HCT116 (cell line): ENCODE results near the gene PAX8. TPM values are rescaled to one million over a fixed set of nuclear protein-coding genes. Genes with fewer than 3 reads are reported as not detected.

Experiments
- ATAC-seq: fragments of 200-7000 bp; cut with Tn5 transposase; 2 replicates; pipeline ENCODE4 v1.9.1; 2020; ENCODE audit warnings: mild to moderate bottlenecking, moderate library complexity
- BruUV-seq: library from RNA; stranded (reverse); fragments of 400-500 nt; replicated peaks from 2 replicates; lab custom pipeline; 2021; lab: Mats Ljungman, UMichigan
- CTCF ChIA-PET: fragments of 300-600 bp; sonication (Branson Sonifier 250); formaldehyde crosslinking; loops from one replicate; lab custom pipeline; 2021; ENCODE audit warnings: antibody characterized with exemption; lab: Charles Lee
- POLR2A ChIA-PET: fragments of 300-600, 350-600 bp; sonication (Branson Sonifier 250); formaldehyde crosslinking; loops from one replicate; lab custom pipeline; 2021; ENCODE audit warnings: antibody characterized with exemption; lab: Charles Lee
- RAD21 ChIA-PET, 2 experiments: fragments of 300-600 bp; sonication (Branson Sonifier 250); formaldehyde crosslinking; loops; one replicate each; lab custom pipeline; 2023; ENCODE audit warnings: low total read pairs in 2 of 2; ENCODE audit not compliant: uncharacterized antibody in 2 of 2, unreplicated experiment in 2 of 2, low non-redundant PET in 1 of 2; lab: Charles Lee
- DNase-seq: peaks from one replicate; pipeline ENCODE4 v3.0.0-alpha.2; 2010; ENCODE audit warnings: low read depth, low spot score
- H2AFZ ChIP-seq: fragments of 200-600 bp; shearing (Covaris generic), sonication (generic); 2 replicates; pipeline ENCODE4 v1.6.1; 2017; ENCODE audit warnings: low read depth, mixed run types, mixed read lengths, antibody characterized with exemption, low read length; ENCODE audit not compliant: poor library complexity, severe bottlenecking
- H3K27ac ChIP-seq: 2 replicates; pipeline ENCODE4 v1.5.1; 2012; ENCODE audit warnings: low read depth, low read length
- H3K27me3 ChIP-seq: fragments of 200-600 bp; sonication (generic); 2 replicates; pipeline ENCODE4 v1.6.1; 2016; ENCODE audit warnings: mixed run types, low read length, mixed read lengths; ENCODE audit not compliant: insufficient read depth
- H3K36me3 ChIP-seq, 2 experiments: fragments of 200-500 bp in 1 of 2; fragments of 200-600 bp in 1 of 2; sonication (Bioruptor generic) in 1 of 2; sonication (generic) in 1 of 2; 2 replicates each; pipeline versions ENCODE4 v1.5.1 to v1.6.1; 2014 to 2016; ENCODE audit warnings: low read length in 2 of 2, inconsistent platforms in 1 of 2, mixed read lengths in 1 of 2, mixed run types in 1 of 2; ENCODE audit not compliant: insufficient read depth in 2 of 2, control insufficient read depth in 1 of 2
- H3K4me1 ChIP-seq, 2 experiments: fragments of 200-600 bp in 1 of 2; sonication (generic) in 1 of 2; 2 replicates each; pipeline versions ENCODE4 v1.5.1 to v1.6.1; 2012 to 2017; ENCODE audit warnings: low read length in 2 of 2, inconsistent platforms in 1 of 2, mild to moderate bottlenecking in 1 of 2, mixed read lengths in 1 of 2, mixed run types in 1 of 2, moderate library complexity in 1 of 2; ENCODE audit not compliant: insufficient read depth in 2 of 2, control insufficient read depth in 1 of 2
- H3K4me2 ChIP-seq: fragments of 200-600 bp; sonication (generic); 2 replicates; pipeline ENCODE4 v1.6.1; 2017; ENCODE audit warnings: mixed run types, low read length, mixed read lengths
- H3K4me3 ChIP-seq, 2 experiments: fragments of 200-600 bp in 1 of 2; sonication (generic) in 1 of 2; replicated peaks in 1 of 2; 2 replicates each; pipeline ENCODE4 v1.5.1; 2011 to 2016; ENCODE audit warnings: low read length in 2 of 2, control low read depth in 1 of 2, low read depth in 1 of 2, mild to moderate bottlenecking in 1 of 2, mixed read lengths in 1 of 2, mixed run types in 1 of 2
- H3K79me2 ChIP-seq: fragments of 200-600 bp; sonication (generic); 2 replicates; pipeline ENCODE4 v1.6.1; 2017; ENCODE audit warnings: mild to moderate bottlenecking, mixed run types, low read length, moderate library complexity, mixed read lengths; ENCODE audit not compliant: insufficient read depth
- H3K9ac ChIP-seq: fragments of 200-600 bp; sonication (generic); 2 replicates; pipeline ENCODE4 v1.6.1; 2016; ENCODE audit warnings: low read length, mixed read lengths
- H3K9me2 ChIP-seq: fragments of 200-600 bp; sonication (generic), shearing (Covaris generic); 2 replicates; pipeline ENCODE4 v1.6.1; 2017; ENCODE audit warnings: mixed run types, mild to moderate bottlenecking, moderate library complexity; ENCODE audit not compliant: insufficient read depth
- H3K9me3 ChIP-seq, 2 experiments: fragments of 200-500 bp in 1 of 2; fragments of 200-600 bp in 1 of 2; sonication (Bioruptor generic) in 1 of 2; sonication (generic) in 1 of 2; 2 replicates each; pipeline ENCODE4 v1.6.1; 2014 to 2017; ENCODE audit warnings: low read length in 2 of 2, mixed read lengths in 2 of 2, inconsistent platforms in 1 of 2, low read depth in 1 of 2, mild to moderate bottlenecking in 1 of 2, mixed run types in 1 of 2, moderate library complexity in 1 of 2; ENCODE audit not compliant: control insufficient read depth in 1 of 2, insufficient read depth in 1 of 2
- H4K20me1 ChIP-seq: fragments of 200-600 bp; sonication (generic), shearing (Covaris generic); 2 replicates; pipeline ENCODE4 v1.6.1; 2017; ENCODE audit warnings: mixed run types, mild to moderate bottlenecking, moderate library complexity; ENCODE audit not compliant: insufficient read depth
- CEBPB ChIP-seq: IDR thresholded peaks from 2 replicates; pipeline ENCODE4 v1.6.1; 2012; ENCODE audit warnings: low read depth
- EGR1 ChIP-seq: IDR thresholded peaks from 2 replicates; pipeline ENCODE4 v1.6.1; 2012; ENCODE audit warnings: low read depth
- POLR2AphosphoS5 ChIP-seq: IDR thresholded peaks from 2 replicates; pipeline ENCODE4 v1.6.1; 2011; ENCODE audit warnings: mild to moderate bottlenecking, low read depth, low read length, moderate library complexity
- intact Hi-C: fragments of 100-400 bp; cut with micrococcal nuclease; formaldehyde crosslinking; loops from 2 replicates; pipeline ENCODE4 v1.10.0; 2022
- total RNA-seq: library from RNA; stranded (reverse); gene quantifications from one replicate; pipeline ENCODE4 v1.2.1, GENCODE V29; 2021; ENCODE audit not compliant: unreplicated experiment
- TF ChIP-seq, protein P1 (sequence below), 3 experiments: fragments of 200-600 bp in 1 of 3; sonication (generic) in 1 of 3; IDR thresholded peaks in 2 of 3; conservative IDR thresholded peaks in 1 of 3; 2 replicates each; pipeline ENCODE4 v1.5.1; 2012 to 2017; ENCODE audit warnings: low read depth in 2 of 3, low read length in 2 of 3, antibody characterized with exemption in 1 of 3, borderline replicate concordance in 1 of 3, control low read depth in 1 of 3, mild to moderate bottlenecking in 1 of 3, mixed read lengths in 1 of 3, mixed run types in 1 of 3, moderate library complexity in 1 of 3; ENCODE audit not compliant: insufficient read depth in 1 of 3
- TF ChIP-seq, protein P2 (sequence below): IDR thresholded peaks from 2 replicates; pipeline ENCODE4 v1.6.1; 2011; ENCODE audit warnings: mild to moderate bottlenecking, low read length, moderate library complexity; ENCODE audit not compliant: insufficient replicate concordance; ENCODE audit errors: extremely low read depth

PAX8 gene
- total RNA-seq, 1 experiment from 2014 or later = 4.4 TPM

DNA sequence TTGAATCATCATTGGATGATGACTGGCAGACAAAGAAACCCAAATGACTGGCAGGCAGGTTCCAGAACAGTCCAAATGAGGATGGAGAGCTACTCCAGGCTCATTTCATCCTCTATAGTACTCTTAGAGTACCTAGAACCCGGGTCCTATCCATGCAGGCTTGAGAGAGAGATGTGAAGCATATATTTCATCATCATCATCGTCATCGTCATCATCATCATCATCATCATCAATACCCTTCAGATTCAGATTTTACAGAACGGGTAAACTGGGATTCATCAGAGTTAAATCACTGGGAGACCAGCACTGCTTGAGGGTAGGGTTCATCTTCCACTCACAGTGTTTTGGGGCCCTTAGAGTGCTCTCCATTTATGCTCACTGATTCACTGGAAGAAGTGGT, 52.3 kb downstream of the PAX8 start:
- CTCF ChIA-PET = interaction anchor here (0.8 kb wide), 1 partner anchor 25 kb away, joined by 3 read pairs; no protein-coding TSS in a partner anchor
- DNase-seq = no peak
- no peaks in the 10 kb centered on the region; a peak in 1 of 4 replicates for H3K4me1 ChIP-seq
- H3K27me3 ChIP-seq = no peaks in the 10 kb centered on the region
- intact Hi-C loops = no loop called here
- no peak for ATAC-seq
- H3K79me2 ChIP-seq = no peaks in the 10 kb centered on the region
- H3K27ac ChIP-seq = no peak overlapping the region
- no peaks in the 10 kb centered on the region for H3K36me3 ChIP-seq
- no TSS peak for BruUV-seq
- no peaks in the 10 kb centered on the region for H4K20me1 ChIP-seq
- no peak for TF ChIP-seq CEBPB
- TF ChIP-seq, protein P1, sequence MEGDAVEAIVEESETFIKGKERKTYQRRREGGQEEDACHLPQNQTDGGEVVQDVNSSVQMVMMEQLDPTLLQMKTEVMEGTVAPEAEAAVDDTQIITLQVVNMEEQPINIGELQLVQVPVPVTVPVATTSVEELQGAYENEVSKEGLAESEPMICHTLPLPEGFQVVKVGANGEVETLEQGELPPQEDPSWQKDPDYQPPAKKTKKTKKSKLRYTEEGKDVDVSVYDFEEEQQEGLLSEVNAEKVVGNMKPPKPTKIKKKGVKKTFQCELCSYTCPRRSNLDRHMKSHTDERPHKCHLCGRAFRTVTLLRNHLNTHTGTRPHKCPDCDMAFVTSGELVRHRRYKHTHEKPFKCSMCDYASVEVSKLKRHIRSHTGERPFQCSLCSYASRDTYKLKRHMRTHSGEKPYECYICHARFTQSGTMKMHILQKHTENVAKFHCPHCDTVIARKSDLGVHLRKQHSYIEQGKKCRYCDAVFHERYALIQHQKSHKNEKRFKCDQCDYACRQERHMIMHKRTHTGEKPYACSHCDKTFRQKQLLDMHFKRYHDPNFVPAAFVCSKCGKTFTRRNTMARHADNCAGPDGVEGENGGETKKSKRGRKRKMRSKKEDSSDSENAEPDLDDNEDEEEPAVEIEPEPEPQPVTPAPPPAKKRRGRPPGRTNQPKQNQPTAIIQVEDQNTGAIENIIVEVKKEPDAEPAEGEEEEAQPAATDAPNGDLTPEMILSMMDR (IDR thresholded peaks at IDR 0.05 in 2 of 3, conservative IDR thresholded peaks at IDR 0.05 in 1 of 3; ENCODE audit: borderline replicate concordance in 1 of 3, insufficient read depth in 1 of 3, low read depth in 2 of 3, low read length in 2 of 3) = no peak
- TF ChIP-seq, protein P2, sequence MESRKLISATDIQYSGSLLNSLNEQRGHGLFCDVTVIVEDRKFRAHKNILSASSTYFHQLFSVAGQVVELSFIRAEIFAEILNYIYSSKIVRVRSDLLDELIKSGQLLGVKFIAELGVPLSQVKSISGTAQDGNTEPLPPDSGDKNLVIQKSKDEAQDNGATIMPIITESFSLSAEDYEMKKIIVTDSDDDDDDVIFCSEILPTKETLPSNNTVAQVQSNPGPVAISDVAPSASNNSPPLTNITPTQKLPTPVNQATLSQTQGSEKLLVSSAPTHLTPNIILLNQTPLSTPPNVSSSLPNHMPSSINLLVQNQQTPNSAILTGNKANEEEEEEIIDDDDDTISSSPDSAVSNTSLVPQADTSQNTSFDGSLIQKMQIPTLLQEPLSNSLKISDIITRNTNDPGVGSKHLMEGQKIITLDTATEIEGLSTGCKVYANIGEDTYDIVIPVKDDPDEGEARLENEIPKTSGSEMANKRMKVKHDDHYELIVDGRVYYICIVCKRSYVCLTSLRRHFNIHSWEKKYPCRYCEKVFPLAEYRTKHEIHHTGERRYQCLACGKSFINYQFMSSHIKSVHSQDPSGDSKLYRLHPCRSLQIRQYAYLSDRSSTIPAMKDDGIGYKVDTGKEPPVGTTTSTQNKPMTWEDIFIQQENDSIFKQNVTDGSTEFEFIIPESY = no peak
- no peak for TF ChIP-seq POLR2AphosphoS5
- TF ChIP-seq EGR1 = no peak
- H3K9ac ChIP-seq = no peak overlapping the region
- POLR2A ChIA-PET = no interaction called here
- RAD21 ChIA-PET = no interaction called here
- peaks cover 4% of the 10 kb centered on the region; the same call in 1 of the 2 replicates for H3K9me2 ChIP-seq
- no peaks in the 10 kb centered on the region for H3K9me3 ChIP-seq
- H3K4me3 ChIP-seq = no peak overlapping the region
- H2AFZ ChIP-seq = no peak overlapping the region
- no peak overlapping the region for H3K4me2 ChIP-seq
